GM12878 (cell line): ENCODE measurements around the gene RBMS1. TPM values are rescaled to one million over a fixed set of nuclear protein-coding genes. Genes with fewer than 3 reads are reported as not detected.

ENCODE experiments used
- ATAC-seq: fragments of 200-7000 bp; cut with Tn5 transposase; 3 replicates; pipeline ENCODE4 v1.9.1; 2020; ENCODE audit warnings: mild to moderate bottlenecking, moderate library complexity
- BruUV-seq: library from RNA; stranded (reverse); fragments of 400-500 nt; replicated peaks from 2 replicates; lab custom pipeline; 2021; lab: Mats Ljungman, UMichigan
- CTCF ChIA-PET: fragments of 300-600 bp; sonication (Branson Sonifier 250); formaldehyde crosslinking; extraction: SDS; loops from one replicate; lab custom pipeline; 2021; ENCODE audit warnings: inconsistent platforms; lab: Yijun Ruan, JAX
- POLR2A ChIA-PET: fragments of 350-600 bp; formaldehyde crosslinking; extraction: SDS; loops from one replicate; lab custom pipeline; 2021; ENCODE audit warnings: inconsistent platforms; lab: Charles Lee
- RAD21 ChIA-PET: fragments of 300-600 bp; sonication (Branson Sonifier 250); formaldehyde crosslinking; loops from one replicate; lab custom pipeline; 2023; ENCODE audit warnings: antibody characterized with exemption; ENCODE audit not compliant: unreplicated experiment; lab: Charles Lee
- SMC1A ChIA-PET: fragments of 300-600 bp; sonication (Branson Sonifier 250); formaldehyde crosslinking; loops from one replicate; lab custom pipeline; 2023; ENCODE audit not compliant: unreplicated experiment, uncharacterized antibody; lab: Charles Lee
- DNase-seq: peaks from one replicate; pipeline ENCODE4 v3.0.0-alpha.2; 2011; ENCODE audit warnings: low read depth, low spot score
- FAIRE-seq: peaks from 3 replicates; lab custom pipeline; 2011; peaks lifted over from hg19 to GRCh38; lab: Jason Lieb, UNC
- H2AFZ ChIP-seq: 2 replicates; pipeline ENCODE4 v1.6.0; 2011; ENCODE audit warnings: low read depth, low read length, control low read depth; ENCODE audit not compliant: control insufficient read depth
- H3K27ac ChIP-seq: 2 replicates; pipeline ENCODE4 v1.5.1; 2011; ENCODE audit warnings: control low read depth; ENCODE audit not compliant: control insufficient read depth, insufficient read depth
- H3K27me3 ChIP-seq, 2 experiments: replicated peaks in 1 of 2; 2 replicates each; pipeline versions ENCODE4 v1.6.0 to v1.6.1; 2011; ENCODE audit warnings: low read length in 1 of 2; ENCODE audit not compliant: control insufficient read depth in 2 of 2, insufficient read depth in 2 of 2
- H3K36me3 ChIP-seq, 2 experiments: 2 replicates each; pipeline ENCODE4 v1.5.1; 2011; ENCODE audit warnings: low read length in 1 of 2; ENCODE audit not compliant: control insufficient read depth in 2 of 2, insufficient read depth in 2 of 2
- H3K4me1 ChIP-seq: 2 replicates; pipeline ENCODE4 v1.6.1; 2011; ENCODE audit warnings: mild to moderate bottlenecking, low read length, moderate library complexity, mixed read lengths; ENCODE audit not compliant: control insufficient read depth, insufficient read depth
- H3K4me2 ChIP-seq: 2 replicates; pipeline ENCODE4 v1.6.0; 2011; ENCODE audit warnings: control low read depth; ENCODE audit not compliant: control insufficient read depth, insufficient read depth
- H3K4me3 ChIP-seq: fragments of 200-600 bp; sonication (generic); 2 replicates; pipeline ENCODE4 v1.5.1; 2016
- H3K79me2 ChIP-seq: 2 replicates; pipeline ENCODE4 v1.6.0; 2011; ENCODE audit warnings: low read length; ENCODE audit not compliant: control insufficient read depth, insufficient read depth
- H3K9ac ChIP-seq: 2 replicates; pipeline ENCODE4 v1.8.0; 2011; ENCODE audit warnings: low read length, control low read depth, mixed read lengths; ENCODE audit not compliant: control insufficient read depth, insufficient read depth
- H3K9me3 ChIP-seq: replicated peaks from 3 replicates; pipeline ENCODE4 v1.5.1; 2011; ENCODE audit warnings: mild to moderate bottlenecking, low read length; ENCODE audit not compliant: control insufficient read depth, insufficient read depth
- H4K20me1 ChIP-seq: 2 replicates; pipeline ENCODE4 v1.6.0; 2011; ENCODE audit not compliant: control insufficient read depth, insufficient read depth
- BCLAF1 ChIP-seq: fragments of 450-650 bp; IDR thresholded peaks from 2 replicates; pipeline ENCODE4 v1.6.1; 2017; ENCODE audit warnings: antibody characterized with exemption, mild to moderate bottlenecking, moderate library complexity
- CHD1 ChIP-seq: IDR thresholded peaks from 2 replicates; pipeline ENCODE4 v1.6.1; 2012; ENCODE audit warnings: low read depth, low read length, improper control_type of control experiment
- DPF2 ChIP-seq: fragments of 450-650 bp; IDR thresholded peaks from 2 replicates; pipeline ENCODE4 v1.6.1; 2017; ENCODE audit warnings: mild to moderate bottlenecking
- EED ChIP-seq: sonication (generic); IDR thresholded peaks from 2 replicates; pipeline ENCODE4 v1.6.1; 2016; ENCODE audit warnings: antibody characterized with exemption, low read depth
- FOXK2 ChIP-seq: fragments of 450-650 bp; IDR thresholded peaks from 2 replicates; pipeline ENCODE4 v1.6.1; 2017; ENCODE audit warnings: mild to moderate bottlenecking, moderate library complexity
- GABPA ChIP-seq: IDR thresholded peaks from 2 replicates; pipeline ENCODE4 v1.6.1; 2014; ENCODE audit warnings: antibody characterized with exemption, low read depth, mild to moderate bottlenecking, inconsistent platforms
- HCFC1 ChIP-seq: fragments of 150-350 bp; IDR thresholded peaks from 2 replicates; pipeline ENCODE4 v1.6.1; 2014; ENCODE audit warnings: low read length
- HDGF ChIP-seq: fragments of 450-650 bp; IDR thresholded peaks from 2 replicates; pipeline ENCODE4 v1.6.1; 2016; ENCODE audit warnings: antibody characterized with exemption
- MEF2B ChIP-seq: fragments of 450-650 bp; IDR thresholded peaks from 2 replicates; pipeline ENCODE4 v1.6.1; 2018; ENCODE audit warnings: mild to moderate bottlenecking, moderate library complexity; ENCODE audit not compliant: partially characterized antibody, poor library complexity, severe bottlenecking
- NBN ChIP-seq: fragments of 450-650 bp; IDR thresholded peaks from 2 replicates; pipeline ENCODE4 v1.6.1; 2016
- PAX8 ChIP-seq: fragments of 450-650 bp; IDR thresholded peaks from 2 replicates; pipeline ENCODE4 v1.6.1; 2017; ENCODE audit warnings: mild to moderate bottlenecking, moderate library complexity
- SMAD5 ChIP-seq: IDR thresholded peaks from 2 replicates; pipeline ENCODE4 v1.6.1; 2016; ENCODE audit warnings: antibody characterized with exemption, low read depth
- WRNIP1 ChIP-seq: IDR thresholded peaks from 2 replicates; pipeline ENCODE4 v1.6.1; 2011; ENCODE audit warnings: low read depth, low read length, improper control_type of control experiment, borderline replicate concordance
- WGBS: methylation state at CpG from one replicate; pipeline ENCODE4 v1.1.6; 2016; ENCODE audit warnings: low lambda C conversion rate; ENCODE audit not compliant: insufficient replicate concordance, insufficient coverage; ENCODE audit errors: missing lambda C conversion rate; 5-methylcytosine and 5-hydroxymethylcytosine counted together
- in situ Hi-C: fragments of 300-500 bp; cut with MboI; formaldehyde crosslinking; loops from 9 replicates; pipeline ENCODE4 v1.14.3; 2018; ENCODE audit warnings: mixed read lengths
- intact Hi-C: fragments of 100-400 bp; cut with micrococcal nuclease; formaldehyde crosslinking; loops from one replicate; pipeline ENCODE4 v1.14.2; 2022; ENCODE audit not compliant: unreplicated experiment
- polyA plus RNA-seq, 11 experiments: library from polyadenylated mRNA; depleted of rRNA in 4 of 11; unstranded in 6 of 11; stranded (reverse) in 5 of 11; fragments of >200 nt; fragmentation: Nextera tagmentation in 4 of 11; fragmentation: Illumina TruSeq in 1 of 11; extraction: Ambion mirVana in 4 of 11; extraction: Trizol in 1 of 11; gene quantifications; 1 replicate in 1 of 11; 2 replicates in 10 of 11; pipeline versions ENCODE4 v1.2.1 to v1.2.3, GENCODE V29; 2011 to 2016; ENCODE audit warnings: inconsistent platforms in 2 of 11, missing spikeins in 2 of 11, low read depth in 1 of 11
- total RNA-seq, 4 experiments: library from RNA; depleted of rRNA in 3 of 4; stranded (reverse); fragments of >200 nt in 3 of 4; fragmentation: Illumina TruSeq in 1 of 4; extraction: Trizol in 1 of 4; gene quantifications; 2 replicates each; pipeline versions ENCODE4 v1.2.1 to v1.2.3, GENCODE V29; 2013 to 2021
- TF ChIP-seq, protein P1 (sequence below): IDR thresholded peaks from 2 replicates; pipeline ENCODE4 v1.6.1; 2011; ENCODE audit warnings: borderline replicate concordance, low read depth, mild to moderate bottlenecking, moderate library complexity, low read length; ENCODE audit not compliant: insufficient read depth, poor library complexity, severe bottlenecking

The RBMS1 gene
- total and polyA plus RNA-seq, 10 of the 15 experiments (the other 5 are each of a cell fraction or from before 2014, with no cell fraction given): 0.04 to 0.31 (median 0.17) TPM; not detected in 1

DNA sequence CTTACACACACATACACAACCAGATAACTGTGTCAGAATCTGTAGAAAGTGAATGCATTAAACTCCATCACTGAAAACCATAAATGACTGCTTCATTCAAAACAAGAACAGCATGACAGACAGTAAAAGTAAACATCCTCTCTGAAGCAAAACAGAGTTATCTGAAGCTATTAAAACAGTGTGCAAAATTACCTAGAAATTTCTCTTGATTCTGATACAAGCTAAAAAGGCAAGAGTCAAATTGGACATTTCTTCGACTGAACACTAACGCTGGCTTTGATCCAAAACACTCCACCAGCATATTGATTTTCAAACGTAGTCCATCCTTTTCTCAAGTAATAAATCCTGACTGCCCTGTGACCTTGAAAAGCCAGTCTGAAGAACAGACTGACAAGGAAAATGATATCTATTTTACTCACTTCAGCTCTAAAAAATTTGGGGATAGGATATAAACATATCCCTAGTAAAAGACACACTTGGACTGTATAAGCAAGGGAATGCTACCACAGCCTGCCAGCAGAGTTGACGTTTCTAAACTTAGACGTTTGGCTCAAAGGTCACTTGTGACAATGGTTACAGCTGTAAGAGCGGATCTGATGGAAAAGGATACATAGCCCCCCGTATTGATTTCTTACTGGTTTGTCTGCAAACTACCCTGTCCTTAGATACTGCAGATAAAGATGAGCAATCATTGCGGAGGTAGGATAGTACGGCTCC lies 164.6 kb downstream of the RBMS1 start:
- Histone ChIP-seq H3K27me3 (no peaks in the 10 kb centered on the region; a peak in 1 of 4 replicates), H3K9ac (no peak overlapping the region), H3K27ac (no peak overlapping the region), H3K4me3 (no peak overlapping the region), H3K9me3 (no peaks in the 10 kb centered on the region), H3K4me1 (no peaks in the 10 kb centered on the region), H4K20me1 (no peaks in the 10 kb centered on the region)
- ChIA-PET CTCF (interaction anchor here (1.5 kb wide), 1 partner anchor 665 kb away, joined by 3 read pairs; no protein-coding TSS in a partner anchor), SMC1A (no interaction called here), POLR2A (no interaction called here)
- intact Hi-C loops: no loop called here
- WGBS: 45% methylated on average over 9 of the region's 9 CpGs
- in situ Hi-C loops: no loop called here
- TF ChIP-seq, protein P1, sequence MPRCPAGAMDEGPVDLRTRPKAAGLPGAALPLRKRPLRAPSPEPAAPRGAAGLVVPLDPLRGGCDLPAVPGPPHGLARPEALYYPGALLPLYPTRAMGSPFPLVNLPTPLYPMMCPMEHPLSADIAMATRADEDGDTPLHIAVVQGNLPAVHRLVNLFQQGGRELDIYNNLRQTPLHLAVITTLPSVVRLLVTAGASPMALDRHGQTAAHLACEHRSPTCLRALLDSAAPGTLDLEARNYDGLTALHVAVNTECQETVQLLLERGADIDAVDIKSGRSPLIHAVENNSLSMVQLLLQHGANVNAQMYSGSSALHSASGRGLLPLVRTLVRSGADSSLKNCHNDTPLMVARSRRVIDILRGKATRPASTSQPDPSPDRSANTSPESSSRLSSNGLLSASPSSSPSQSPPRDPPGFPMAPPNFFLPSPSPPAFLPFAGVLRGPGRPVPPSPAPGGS: no peak
- TF ChIP-seq SMAD5 (no peak), NBN (no peak), PAX8 (no peak), EED (no peak), HCFC1 (no peak), FOXK2 (no peak), GABPA (no peak), BCLAF1 (no peak), CHD1 (no peak), DPF2 (no peak), HDGF (no peak), WRNIP1 (no peak), MEF2B (no peak)
- TF ChIP-seq, all 136 proteins: peak for 0
- DNase-seq (no peak), FAIRE-seq (no peak), ATAC-seq (no peak)
- Histone ChIP-seq H3K79me2 (no peaks in the 10 kb centered on the region), H3K36me3 (no peaks in the 10 kb centered on the region), H3K4me2 (no peak overlapping the region), H2AFZ (no peak overlapping the region)
- no TSS peak for BruUV-seq
- RAD21 ChIA-PET: no interaction called here
